Keratinocyte (primary cell): ENCODE measurements around the gene PTPRD.

ENCODE experiments used
- CTCF ChIP-seq, 3 experiments: IDR thresholded peaks in 1 of 3; conservative IDR thresholded peaks in 1 of 3; optimal IDR thresholded peaks in 1 of 3; 2 replicates in 2 of 3; 3 replicates in 1 of 3; pipeline versions ENCODE3 to v1.5.1; 2011; ENCODE audit warnings: low read length in 3 of 3, mild to moderate bottlenecking in 3 of 3, moderate library complexity in 2 of 3, control low read depth in 1 of 3, inconsistent platforms in 1 of 3; ENCODE audit not compliant: insufficient read depth in 2 of 3; ENCODE audit errors: extremely low read depth in 1 of 3
- EZH2 ChIP-seq: IDR thresholded peaks from one replicate; pipeline ENCODE4 v1.6.1; 2012; ENCODE audit warnings: inconsistent platforms, mild to moderate bottlenecking, low read length, moderate library complexity

DNA sequence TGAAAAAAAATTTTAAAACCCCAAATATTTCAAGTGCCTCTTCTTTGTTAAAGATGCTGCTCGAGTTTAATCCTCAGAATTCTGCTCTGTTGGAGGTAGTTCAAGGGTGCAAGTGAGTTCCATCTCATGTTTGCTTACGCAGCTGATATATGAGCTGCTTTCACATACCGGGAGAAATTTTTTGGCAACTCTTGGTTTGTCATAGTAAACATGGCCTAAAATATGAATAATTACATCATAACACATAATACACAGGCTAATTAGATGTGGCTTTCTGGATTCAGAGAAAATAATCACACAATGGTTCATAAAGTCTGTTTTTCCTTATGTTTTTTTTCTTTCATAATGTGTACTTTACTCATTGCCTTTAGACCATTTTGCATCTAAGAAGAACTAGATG lies 1134.1 kb downstream of the PTPRD start:
- TF ChIP-seq CTCF (optimal IDR thresholded peaks at IDR 0.05 in 1 of 3, IDR thresholded peaks at IDR 0.05 in 1 of 3, conservative IDR thresholded peaks at IDR 0.05 in 1 of 3; ENCODE audit: extremely low read depth in 1 of 3, insufficient read depth in 2 of 3, low read length in 3 of 3) (no peak), EZH2 (no peak)
